HepG2 (cell line): ENCODE results near the gene MYORG.

Experiments used
- CSRNP2 ChIP-seq: sonication (generic); formaldehyde crosslinking; conservative IDR thresholded peaks from 2 replicates; pipeline ENCODE4 v1.8.0; 2022; ENCODE audit warnings: low read depth, missing genetic modification reagents
- DMAP1 ChIP-seq: IDR thresholded peaks from 2 replicates; pipeline ENCODE4 v1.6.1; 2016
- FOXK2 ChIP-seq: fragments of 450-650 bp; IDR thresholded peaks from 2 replicates; pipeline ENCODE4 v1.6.1; 2016
- IKZF5 ChIP-seq: IDR thresholded peaks from 2 replicates; pipeline ENCODE4 v1.6.1; 2018; ENCODE audit warnings: missing genetic modification reagents, mild to moderate bottlenecking, missing compliant biosample characterization
- MXD4 ChIP-seq: IDR thresholded peaks from 2 replicates; pipeline ENCODE4 v1.6.1; 2016; ENCODE audit warnings: mild to moderate bottlenecking, missing biosample characterization, missing genetic modification reagents
- MYNN ChIP-seq: sonication (generic); formaldehyde crosslinking; IDR thresholded peaks from 2 replicates; pipeline ENCODE4 v1.4.0; 2020; ENCODE audit warnings: mild to moderate bottlenecking, low read depth, missing genetic modification reagents
- NR2F2 ChIP-seq: IDR thresholded peaks from 2 replicates; pipeline ENCODE4 v1.6.1; 2012; ENCODE audit warnings: low read depth, inconsistent platforms, borderline replicate concordance
- PHF21A ChIP-seq: sonication (generic); formaldehyde crosslinking; IDR thresholded peaks from 2 replicates; pipeline ENCODE4 v1.5.0; 2020; ENCODE audit warnings: mild to moderate bottlenecking, missing genetic modification reagents
- REXO4 ChIP-seq: sonication (generic); formaldehyde crosslinking; IDR thresholded peaks from 2 replicates; pipeline ENCODE4 v1.8.0; 2022; ENCODE audit warnings: missing genetic modification reagents, mild to moderate bottlenecking, borderline replicate concordance
- TAF15 ChIP-seq: fragments of 200-400 bp; formaldehyde crosslinking; IDR thresholded peaks from one replicate; pipeline ENCODE4 v1.6.1; 2018; ENCODE audit warnings: mild to moderate bottlenecking, low read depth, low read length; ENCODE audit not compliant: poor library complexity, severe bottlenecking
- TBP ChIP-seq: sonication (generic); formaldehyde crosslinking; IDR thresholded peaks from 2 replicates; pipeline ENCODE4 v1.5.0; 2020; ENCODE audit warnings: missing genetic modification reagents
- ZBTB43 ChIP-seq: sonication (generic); formaldehyde crosslinking; conservative IDR thresholded peaks from 2 replicates; pipeline ENCODE4 v1.4.0; 2020; ENCODE audit warnings: missing genetic modification reagents
- ZNF407 ChIP-seq: sonication (generic); formaldehyde crosslinking; IDR thresholded peaks from one replicate; pipeline ENCODE4 v1.5.1; 2020; ENCODE audit warnings: mild to moderate bottlenecking, missing genetic modification reagents; ENCODE audit errors: not compliant biosample characterization

GRCh38 chr9:34317436-34317835 lies 59.3 kb downstream of the MYORG start:
- TF ChIP-seq ZBTB43 (CRISPR knock-in tag) (no peak), TAF15 (no peak), CSRNP2 (no peak), ZNF407 (no peak), FOXK2 (no peak), MYNN (CRISPR knock-in tag) (no peak), IKZF5 (no peak), MXD4 (CRISPR knock-in tag) (no peak), REXO4 (CRISPR knock-in tag) (no peak), TBP (no peak), DMAP1 (CRISPR knock-in tag) (no peak), NR2F2 (no peak), PHF21A (CRISPR knock-in tag) (no peak)
